Mesodermal cell (in vitro differentiated cells): ENCODE measurements around the gene PRKX.
"Not testable (repeated sequence)": the region's sequence is repeated elsewhere in the genome, so short reads cannot be mapped to it uniquely, and the experiment has no call there.

Experiments used
- H3K27ac ChIP-seq: 2 replicates; pipeline ENCODE4 v1.7.0; 2013; ENCODE audit warnings: mild to moderate bottlenecking, low read depth, low read length, moderate library complexity; ENCODE audit not compliant: severe bottlenecking
- H3K36me3 ChIP-seq: 2 replicates; pipeline ENCODE4 v1.7.1; 2013; ENCODE audit warnings: mild to moderate bottlenecking, low read length, moderate library complexity; ENCODE audit not compliant: control insufficient read depth, insufficient read depth
- H3K4me1 ChIP-seq: one replicate; pipeline ENCODE4 v1.7.1; 2013; ENCODE audit warnings: mild to moderate bottlenecking, low read length; ENCODE audit not compliant: insufficient read depth, control insufficient read depth, poor library complexity, severe bottlenecking
- H3K4me3 ChIP-seq: 2 replicates; pipeline ENCODE4 v1.7.0; 2013; ENCODE audit warnings: low read length, control low read depth, mild to moderate bottlenecking; ENCODE audit not compliant: insufficient read depth, poor library complexity, severe bottlenecking; ENCODE audit errors: extremely low read depth
- H3K9me3 ChIP-seq: 2 replicates; pipeline ENCODE4 v1.7.1; 2013; ENCODE audit warnings: mild to moderate bottlenecking, low read length, moderate library complexity; ENCODE audit not compliant: control insufficient read depth
- WGBS, 2 experiments: methylation state at CpG; one replicate each; pipeline ENCODE4 v1.1.5; 2013; ENCODE audit warnings: missing lambda C conversion rate in 2 of 2; ENCODE audit not compliant: insufficient coverage in 2 of 2; 5-methylcytosine and 5-hydroxymethylcytosine counted together

Gene PRKX

GRCh38 chrX:3707673-3708274 lies 5.7 kb downstream of the PRKX start:
- not testable (repeated sequence) for H3K9me3 ChIP-seq, H3K4me1 ChIP-seq, H3K36me3 ChIP-seq, H3K4me3 ChIP-seq, H3K27ac ChIP-seq
- WGBS, 2 experiments: no CpG with 5 or more reads among the region's 8 CpGs

DNA sequence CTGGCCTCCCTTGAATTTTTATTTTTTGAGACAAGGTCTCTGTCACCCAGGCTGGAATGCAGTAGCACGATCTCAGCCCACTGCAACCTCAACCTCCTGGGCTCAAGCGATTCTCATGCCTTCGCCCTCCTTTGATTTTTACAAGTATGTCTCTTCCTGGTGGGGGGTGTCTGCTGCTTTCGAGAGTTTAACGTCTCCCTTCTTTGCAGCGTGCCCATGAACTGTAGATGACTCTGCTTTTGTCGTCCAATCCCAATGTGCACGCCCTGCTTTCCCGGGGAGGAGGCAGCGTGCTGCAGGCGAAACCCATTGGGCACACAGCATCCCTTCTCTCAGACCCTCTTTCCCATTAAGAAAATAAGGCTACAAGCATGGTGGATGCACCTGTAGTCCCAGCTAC lies 7.0 kb downstream of the PRKX start:
- Histone ChIP-seq H3K27ac (no peak overlapping the region), H3K9me3 (no peaks in the 10 kb centered on the region), H3K4me3 (no peak overlapping the region), H3K4me1 (no peaks in the 10 kb centered on the region), H3K36me3 (peaks cover 3% of the 10 kb centered on the region)
- WGBS, 2 experiments: 90 to 94% methylated on average over 3 to 11 of the region's 11 CpGs

- H3K9me3 ChIP-seq, H3K36me3 ChIP-seq, H3K27ac ChIP-seq, H3K4me1 ChIP-seq, H3K4me3 ChIP-seq: not testable (repeated sequence)
- no CpG with 5 or more reads among the region's 3 CpGs for WGBS, 2 experiments
Observed at GRCh38 chrX:3703251-3703650, 10.2 kb downstream of the PRKX start.

DNA sequence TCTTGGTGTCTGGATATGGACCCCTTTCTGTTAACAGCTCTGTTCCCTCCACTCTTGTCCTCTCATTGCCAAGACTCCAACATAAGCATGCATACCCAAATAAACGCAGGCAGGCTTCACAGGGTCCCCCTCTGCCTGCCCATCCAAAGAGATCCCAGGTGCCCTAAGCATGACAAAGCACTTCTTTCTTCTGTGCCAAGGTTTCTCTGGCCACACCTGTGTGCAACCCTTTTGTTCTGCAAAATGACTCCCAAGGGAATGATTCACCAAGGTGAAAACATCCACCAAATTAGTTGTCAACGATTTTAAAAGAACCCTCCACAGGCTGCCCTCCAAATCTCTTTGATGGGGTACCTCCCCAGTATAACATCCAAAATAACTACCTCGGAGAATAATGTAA lies 11.4 kb downstream of the PRKX start:
- H3K27ac ChIP-seq, H3K9me3 ChIP-seq, H3K36me3 ChIP-seq, H3K4me3 ChIP-seq, H3K4me1 ChIP-seq: not testable (repeated sequence)
- no CpG with 5 or more reads among the region's 3 CpGs for WGBS, 2 experiments

DNA sequence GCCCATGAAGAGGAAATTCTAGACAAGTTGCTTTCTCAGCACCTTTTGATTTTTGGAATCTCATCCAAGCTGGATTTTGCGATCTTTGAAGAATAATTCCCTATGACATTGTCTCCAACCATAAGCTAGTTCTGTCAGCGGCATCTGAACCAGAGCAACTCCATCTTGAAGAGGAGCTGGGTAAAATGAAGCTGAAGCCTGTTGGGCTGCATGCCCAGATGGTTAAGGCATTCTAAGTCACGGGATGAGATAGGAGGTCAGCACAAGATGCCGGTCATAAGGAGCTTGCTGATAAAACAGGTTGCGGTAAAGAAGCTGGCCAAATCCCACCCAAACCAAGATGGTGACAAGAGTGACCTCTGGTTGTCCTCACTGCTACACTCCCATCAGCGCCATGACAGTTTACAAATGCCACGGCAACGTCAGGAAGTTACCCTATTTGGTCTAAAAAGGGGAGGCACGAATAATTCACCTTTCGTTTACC lies 12.0 kb downstream of the PRKX start:
- WGBS, 2 experiments: 100% methylated on average over 1 of the region's 10 CpGs; no CpG with 5 or more reads in 1 of the 2 experiments
- H3K36me3 ChIP-seq, H3K4me1 ChIP-seq, H3K9me3 ChIP-seq, H3K4me3 ChIP-seq, H3K27ac ChIP-seq: not testable (repeated sequence)

- no peaks in the 10 kb centered on the region for H3K9me3 ChIP-seq
- WGBS, 2 experiments: 100% methylated on average over 3 of the region's 9 CpGs; no CpG with 5 or more reads in 1 of the 2 experiments
- peaks cover 3% of the 10 kb centered on the region for H3K36me3 ChIP-seq
- H3K27ac ChIP-seq: no peak overlapping the region
- H3K4me1 ChIP-seq: peaks cover 5% of the 10 kb centered on the region
- H3K4me3 ChIP-seq: no peak overlapping the region
Observed at GRCh38 chrX:3699821-3700381, 13.5 kb downstream of the PRKX start.

GRCh38 chrX:3697701-3698279 lies 15.7 kb downstream of the PRKX start:
- Histone ChIP-seq H3K9me3 (no peaks in the 10 kb centered on the region), H3K36me3 (no peaks in the 10 kb centered on the region), H3K4me1 (peaks cover 5% of the 10 kb centered on the region), H3K4me3 (no peak overlapping the region), H3K27ac (no peak overlapping the region)
- 82 to 89% methylated on average over 4 to 8 of the region's 16 CpGs for WGBS, 2 experiments

DNA sequence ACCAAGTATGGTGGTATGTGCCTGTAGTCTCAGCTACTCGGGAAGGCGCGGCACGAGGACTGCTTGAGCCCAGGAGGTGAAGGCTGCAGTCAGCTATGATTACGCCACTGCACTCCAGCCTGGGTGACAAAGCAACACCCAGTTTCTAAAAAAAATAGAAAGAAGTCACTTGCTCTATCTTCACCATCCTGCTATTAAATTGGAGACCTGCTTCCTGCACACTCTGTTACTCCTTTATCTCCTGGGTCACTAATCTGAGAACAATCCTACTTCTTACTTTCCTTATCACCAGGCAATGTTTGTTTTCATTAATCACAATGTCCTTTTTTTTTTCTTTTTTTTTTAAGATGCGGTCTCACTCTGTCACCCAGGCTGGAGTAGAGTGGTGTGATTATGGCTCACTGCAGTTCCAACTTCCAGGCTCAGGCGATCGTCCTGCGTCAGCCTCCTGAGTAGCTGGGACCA lies 16.2 kb downstream of the PRKX start:
- Histone ChIP-seq H3K4me3 (no peak overlapping the region), H3K4me1 (peaks cover 5% of the 10 kb centered on the region), H3K27ac (no peak overlapping the region), H3K36me3 (no peaks in the 10 kb centered on the region), H3K9me3 (no peaks in the 10 kb centered on the region)
- WGBS, 2 experiments: 72% methylated on average over 3 of the region's 9 CpGs; no CpG with 5 or more reads in 1 of the 2 experiments

DNA sequence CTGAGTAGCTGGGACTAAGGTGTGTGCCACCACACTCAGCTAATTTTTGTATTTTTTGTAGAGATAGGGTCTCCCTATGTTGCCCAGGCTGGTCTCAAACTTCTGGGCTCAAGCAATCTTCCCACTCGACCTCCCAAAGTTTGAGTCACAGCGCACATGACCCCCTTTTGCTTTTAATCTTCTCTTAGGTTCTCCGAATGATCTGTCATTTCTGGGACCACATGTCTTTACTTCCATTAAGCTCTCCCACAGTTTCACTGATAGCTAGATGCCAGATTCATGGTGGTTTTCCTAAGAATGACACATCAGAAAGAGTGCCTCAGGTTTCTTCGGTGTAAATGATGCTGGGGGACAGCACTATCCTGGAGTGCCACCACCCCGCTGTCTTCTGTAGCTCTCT lies 17.9 kb downstream of the PRKX start:
- no peak overlapping the region for H3K27ac ChIP-seq
- WGBS, 2 experiments: 93 to 100% methylated on average over 1 to 3 of the region's 5 CpGs
- H3K9me3 ChIP-seq: no peaks in the 10 kb centered on the region
- H3K4me1 ChIP-seq: peaks cover 5% of the 10 kb centered on the region
- no peaks in the 10 kb centered on the region for H3K36me3 ChIP-seq
- H3K4me3 ChIP-seq: no peak overlapping the region

GRCh38 chrX:3690140-3690539 lies 23.3 kb downstream of the PRKX start:
- Histone ChIP-seq H3K27ac (no peak overlapping the region), H3K9me3 (no peaks in the 10 kb centered on the region), H3K4me1 (no peaks in the 10 kb centered on the region), H3K36me3 (no peaks in the 10 kb centered on the region), H3K4me3 (no peak overlapping the region)
- WGBS, 2 experiments: 92% methylated on average over 2 of the region's 3 CpGs; no CpG with 5 or more reads in 1 of the 2 experiments

DNA sequence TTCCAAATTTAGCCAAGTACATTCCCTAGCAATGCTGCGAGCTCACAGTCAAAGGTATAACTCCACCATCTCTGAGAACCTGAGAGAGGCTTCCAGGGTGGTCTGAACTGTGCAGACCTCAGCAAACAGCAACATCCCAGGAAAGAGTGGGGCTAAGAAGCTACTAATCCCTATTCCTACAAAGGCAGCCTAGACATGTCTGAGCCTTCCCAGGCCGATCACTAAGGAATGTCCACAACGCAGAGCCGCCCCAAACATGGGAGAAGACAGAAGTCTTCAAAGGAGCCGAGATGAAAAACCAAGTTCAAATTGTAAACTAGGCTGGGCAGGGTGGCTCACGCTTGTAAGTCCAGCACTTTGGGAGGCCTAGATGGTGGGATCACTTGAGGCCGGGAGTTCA lies 30.2 kb downstream of the PRKX start:
- not testable (repeated sequence) for H3K4me1 ChIP-seq, H3K9me3 ChIP-seq, H3K4me3 ChIP-seq, H3K36me3 ChIP-seq, H3K27ac ChIP-seq
- 80 to 100% methylated on average over 3 of the region's 7 CpGs for WGBS, 2 experiments
